Brain microvascular endothelial cell (primary cell): Measurements from ENCODE around the gene ALDH1A3.
"Not testable (repeated sequence)": the region's sequence is repeated elsewhere in the genome, so short reads cannot be mapped to it uniquely, and the experiment has no call there.

Experiments
- DNase-seq: peaks from one replicate; pipeline ENCODE4 v3.0.0-alpha.2; 2020
- H3K27ac ChIP-seq: fragments of 250-450 bp; sonication (Bioruptor Pico); 2 replicates; pipeline ENCODE4 v1.5.1; 2020; ENCODE audit warnings: mild to moderate bottlenecking, moderate library complexity
- H3K27me3 ChIP-seq: fragments of 250-450 bp; sonication (Bioruptor Pico); replicated peaks from 2 replicates; pipeline ENCODE4 v1.5.1; 2020; ENCODE audit warnings: mild to moderate bottlenecking
- H3K36me3 ChIP-seq: fragments of 250-450 bp; sonication (Bioruptor Pico); replicated peaks from 2 replicates; pipeline ENCODE4 v1.5.1; 2020; ENCODE audit warnings: mild to moderate bottlenecking
- H3K4me3 ChIP-seq: 2 replicates; pipeline ENCODE4 v1.5.1; 2011; ENCODE audit warnings: low read depth, mild to moderate bottlenecking, control low read depth, low read length, moderate library complexity
- CTCF ChIP-seq: IDR thresholded peaks from 2 replicates; pipeline ENCODE4 v1.5.1; 2011; ENCODE audit warnings: low read depth, mild to moderate bottlenecking, moderate library complexity, low read length, control low read depth, inconsistent platforms; ENCODE audit errors: missing control alignments
- in situ Hi-C: cut with HindIII; loops from 2 replicates; pipeline ENCODE4 v1.10.0; 2017; ENCODE audit warnings: low sequenced_read_pairs, low pct_ligation_motif_present

Gene ALDH1A3

GRCh38 chr15:100844778-100845177 is 34.9 kb upstream of the ALDH1A3 start:
- no peak for TF ChIP-seq CTCF
- no peak overlapping the region for H3K27ac ChIP-seq
- DNase-seq, result no peak
- H3K36me3 ChIP-seq, result no peaks in the 10 kb centered on the region
- no peaks in the 10 kb centered on the region for H3K27me3 ChIP-seq
- H3K4me3 ChIP-seq, result no peak overlapping the region
- in situ Hi-C loops, result no loop called here

GRCh38 chr15:100847194-100847593 is 32.4 kb upstream of the ALDH1A3 start:
- no peak overlapping the region for H3K4me3 ChIP-seq

GRCh38 chr15:100849021-100849854 is 30.4 kb upstream of the ALDH1A3 start:
- Histone ChIP-seq H3K27me3 (no peaks in the 10 kb centered on the region), H3K36me3 (no peaks in the 10 kb centered on the region), H3K4me3 (peak overlapping the region; percentile 63), H3K27ac (no peak overlapping the region)
- peak; percentile 7 for DNase-seq
- peak; percentile 42 for TF ChIP-seq CTCF
- in situ Hi-C loops, result no loop called here

More at GRCh38 chr15:100847194-100847593, 32.4 kb upstream of the ALDH1A3 start:
- Histone ChIP-seq H3K36me3 (no peaks in the 10 kb centered on the region), H3K27ac (no peak overlapping the region), H3K27me3 (no peaks in the 10 kb centered on the region)
- in situ Hi-C loops, result no loop called here
- DNase-seq, result no peak
- no peak for TF ChIP-seq CTCF

- in situ Hi-C loops, result no loop called here
- no peak for TF ChIP-seq CTCF
- DNase-seq, result no peak
- Histone ChIP-seq H3K36me3 (no peaks in the 10 kb centered on the region), H3K27me3 (no peaks in the 10 kb centered on the region), H3K4me3 (peak overlapping the region; percentile 63), H3K27ac (no peak overlapping the region)
These were observed 29.8 kb upstream of the ALDH1A3 start for GRCh38 chr15:100849855-100850218.

- in situ Hi-C loops, H3K4me3 ChIP-seq: not testable (repeated sequence)
These were observed 28.1 kb upstream of the ALDH1A3 start for GRCh38 chr15:100851428-100852015.

GRCh38 chr15:100852630-100853029 is 27.0 kb upstream of the ALDH1A3 start:
- H3K36me3 ChIP-seq, result no peaks in the 10 kb centered on the region
- no peak overlapping the region for H3K27ac ChIP-seq
- no peak overlapping the region for H3K4me3 ChIP-seq
- in situ Hi-C loops, result no loop called here
- no peak for DNase-seq
- no peak for TF ChIP-seq CTCF
- no peaks in the 10 kb centered on the region for H3K27me3 ChIP-seq

More at GRCh38 chr15:100851428-100852015, 28.1 kb upstream of the ALDH1A3 start:
- not testable (repeated sequence) for H3K36me3 ChIP-seq, H3K27ac ChIP-seq, H3K27me3 ChIP-seq, DNase-seq
